Fibroblast of lung (primary cell): ENCODE measurements around the gene FCN2. TPM values are rescaled to one million over a fixed set of nuclear protein-coding genes. Genes with fewer than 3 reads are reported as not detected.

Experiments
- DNase-seq, 2 donors: peaks; one replicate each; pipeline versions ENCODE4 v3.0.0 to v3.0.0-alpha.2; 2010; ENCODE audit warnings: low read depth in 2 of 2
- H2AFZ ChIP-seq: 2 replicates; pipeline ENCODE4 v1.5.1; 2012; ENCODE audit warnings: low read length, control low read depth, inconsistent platforms
- H3K27ac ChIP-seq: 2 replicates; pipeline ENCODE4 v1.5.1; 2011; ENCODE audit warnings: low read length, control low read depth; ENCODE audit not compliant: insufficient read depth
- H3K27me3 ChIP-seq: 2 replicates; pipeline ENCODE4 v1.5.1; 2011; ENCODE audit warnings: mild to moderate bottlenecking, low read length; ENCODE audit not compliant: control insufficient read depth, insufficient read depth
- H3K36me3 ChIP-seq: 2 replicates; pipeline ENCODE4 v1.5.1; 2011; ENCODE audit warnings: low read length; ENCODE audit not compliant: control insufficient read depth, insufficient read depth
- H3K4me1 ChIP-seq: 2 replicates; pipeline ENCODE4 v1.5.1; 2011; ENCODE audit warnings: low read length; ENCODE audit not compliant: control insufficient read depth, insufficient read depth; ENCODE audit errors: extremely low read depth
- H3K4me2 ChIP-seq: 2 replicates; pipeline ENCODE4 v1.5.1; 2011; ENCODE audit warnings: low read length, control low read depth; ENCODE audit not compliant: insufficient read depth; ENCODE audit errors: extremely low read depth
- H3K4me3 ChIP-seq, 4 experiments: fragments of 200-600 bp in 1 of 4; sonication (generic) in 1 of 4; replicated peaks in 1 of 4; 2 replicates each; pipeline ENCODE4 v1.5.1; 2011 to 2016; ENCODE audit warnings: low read length in 4 of 4, low read depth in 3 of 4, mild to moderate bottlenecking in 3 of 4, control low read depth in 2 of 4, inconsistent platforms in 1 of 4, mixed read lengths in 1 of 4; ENCODE audit not compliant: insufficient read depth in 1 of 4; ENCODE audit errors: control extremely low read depth in 1 of 4
- H3K79me2 ChIP-seq: 2 replicates; pipeline ENCODE4 v1.5.1; 2012; ENCODE audit warnings: mild to moderate bottlenecking, low read length, inconsistent platforms; ENCODE audit not compliant: control insufficient read depth, insufficient read depth
- H3K9ac ChIP-seq: 2 replicates; pipeline ENCODE4 v1.5.1; 2011; ENCODE audit warnings: mild to moderate bottlenecking, low read length, control low read depth; ENCODE audit not compliant: insufficient read depth
- H3K9me3 ChIP-seq: 2 replicates; pipeline ENCODE4 v1.5.1; 2012; ENCODE audit warnings: low read depth, low read length; ENCODE audit not compliant: control insufficient read depth, insufficient read depth
- H4K20me1 ChIP-seq: 2 replicates; pipeline ENCODE4 v1.5.1; 2011; ENCODE audit warnings: low read length; ENCODE audit not compliant: control insufficient read depth, insufficient read depth; ENCODE audit errors: extremely low read depth
- CTCF ChIP-seq, 2 donors: IDR thresholded peaks in 1 of 2; conservative IDR thresholded peaks in 1 of 2; 1 replicate in 1 of 2; 2 replicates in 1 of 2; pipeline ENCODE4 v1.5.1; 2011 to 2012; ENCODE audit warnings: low read length in 2 of 2, control low read depth in 1 of 2, inconsistent platforms in 1 of 2, low read depth in 1 of 2, mild to moderate bottlenecking in 1 of 2
- EZH2 ChIP-seq: IDR thresholded peaks from 2 replicates; pipeline ENCODE4 v1.5.1; 2012; ENCODE audit warnings: low read length, control low read depth, mild to moderate bottlenecking; ENCODE audit errors: missing control alignments
- polyA plus RNA-seq, 2 donors: library from polyadenylated mRNA; depleted of rRNA in 1 of 2; stranded (reverse) in 1 of 2; unstranded in 1 of 2; fragments of >200 nt; gene quantifications; 2 replicates each; pipeline ENCODE4 v1.2.1, GENCODE V29; 2011 to 2012; ENCODE audit warnings: missing spikeins in 1 of 2
- total RNA-seq: library from RNA; depleted of rRNA; stranded (reverse); fragments of >200 nt; gene quantifications from 2 replicates; pipeline ENCODE4 v1.2.1, GENCODE V29; 2014

The FCN2 gene
- total and polyA plus RNA-seq, 2 donors (not counting 1 experiment from before 2014, with no cell fraction given), result not detected

DNA sequence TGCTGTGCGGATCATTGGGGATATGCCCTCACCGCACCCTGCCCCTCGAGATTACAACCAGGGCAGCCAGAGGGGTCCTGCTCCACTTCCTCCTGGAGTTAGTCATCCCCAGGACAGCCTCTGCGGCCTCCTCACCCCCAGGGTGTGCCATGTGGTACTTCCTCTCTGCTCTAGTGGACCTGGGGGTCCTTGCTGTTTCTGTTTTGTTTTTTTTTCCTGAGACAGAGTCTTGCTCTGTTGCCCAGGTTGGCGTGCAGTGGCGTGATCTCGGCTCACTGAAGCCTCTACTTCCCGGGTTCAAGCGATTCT, 42.3 kb downstream of the FCN2 start:
- DNase-seq, result no peak
- Histone ChIP-seq H3K27me3 (no peaks in the 10 kb centered on the region), H3K27ac (no peak overlapping the region), H3K9me3 (no peaks in the 10 kb centered on the region), H2AFZ (no peak overlapping the region), H3K4me2 (no peak overlapping the region), H3K79me2 (no peaks in the 10 kb centered on the region), H3K4me1 (no peaks in the 10 kb centered on the region), H3K9ac (no peak overlapping the region), H4K20me1 (no peaks in the 10 kb centered on the region), H3K4me3 (no peak overlapping the region), H3K36me3 (no peaks in the 10 kb centered on the region)
- no peak for TF ChIP-seq EZH2
- no peak for TF ChIP-seq CTCF (conservative IDR thresholded peaks at IDR 0.05 in 1 of 2, IDR thresholded peaks at IDR 0.05 in 1 of 2; ENCODE audit: low read depth in 1 of 2, low read length in 2 of 2)

- Histone ChIP-seq H3K27me3 (no peaks in the 10 kb centered on the region), H3K27ac (no peak overlapping the region), H3K9ac (no peak overlapping the region), H4K20me1 (no peaks in the 10 kb centered on the region), H3K79me2 (no peaks in the 10 kb centered on the region), H3K4me1 (no peaks in the 10 kb centered on the region), H3K9me3 (no peaks in the 10 kb centered on the region), H3K4me2 (no peak overlapping the region), H2AFZ (no peak overlapping the region), H3K36me3 (no peaks in the 10 kb centered on the region), H3K4me3 (no peak overlapping the region)
- no peak for DNase-seq
- TF ChIP-seq CTCF (conservative IDR thresholded peaks at IDR 0.05 in 1 of 2, IDR thresholded peaks at IDR 0.05 in 1 of 2; ENCODE audit: low read depth in 1 of 2, low read length in 2 of 2), result no peak
- TF ChIP-seq EZH2, result no peak
These were observed 42.9 kb downstream of the FCN2 start for GRCh38 chr9:134923466-134923865.

DNA sequence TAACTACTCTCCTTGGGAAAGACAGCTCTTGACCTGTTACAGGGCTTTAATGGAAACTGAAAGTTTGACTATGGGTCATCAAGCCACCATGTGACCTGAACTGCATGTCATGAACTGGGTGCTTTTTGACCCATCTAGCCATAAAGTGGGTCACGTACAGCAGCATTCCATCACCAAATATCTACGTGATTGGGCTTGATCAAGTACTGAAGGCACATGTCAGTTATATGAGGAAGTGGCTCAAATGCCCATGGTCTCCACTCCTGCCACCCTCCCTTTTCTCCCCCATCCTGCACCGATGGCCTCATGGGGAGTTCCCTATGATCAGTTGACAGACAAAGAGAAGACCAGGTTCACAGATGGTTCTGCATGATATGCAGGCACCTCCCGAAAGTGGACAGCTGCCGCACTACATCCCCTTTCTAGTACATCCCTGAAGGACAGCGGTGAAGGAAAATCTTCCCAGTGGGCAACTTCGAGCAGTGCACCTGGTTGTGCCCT, 44.5 kb downstream of the FCN2 start:
- H3K27ac ChIP-seq, result no peak overlapping the region
- H3K27me3 ChIP-seq, result no peaks in the 10 kb centered on the region
- TF ChIP-seq EZH2, result no peak
- TF ChIP-seq CTCF (conservative IDR thresholded peaks at IDR 0.05 in 1 of 2, IDR thresholded peaks at IDR 0.05 in 1 of 2; ENCODE audit: low read depth in 1 of 2, low read length in 2 of 2), result no peak
- no peak overlapping the region for H3K4me3 ChIP-seq
- H3K79me2 ChIP-seq, result no peaks in the 10 kb centered on the region
- H3K9ac ChIP-seq, result no peak overlapping the region
- no peak for DNase-seq
- H4K20me1 ChIP-seq, result no peaks in the 10 kb centered on the region
- no peaks in the 10 kb centered on the region for H3K4me1 ChIP-seq
- no peak overlapping the region for H2AFZ ChIP-seq
- H3K4me2 ChIP-seq, result no peak overlapping the region
- H3K9me3 ChIP-seq, result no peaks in the 10 kb centered on the region
- no peaks in the 10 kb centered on the region for H3K36me3 ChIP-seq
